ENCODE data around the gene WDFY4. TPM values are rescaled to one million over a fixed set of nuclear protein-coding genes. Genes with fewer than 3 reads are reported as not detected.

WDFY4 gene
- polyA plus RNA-seq, 2 of the 4 experiments (the other 2 are of a cell fraction), result not detected

- WGBS (ENCODE audit: missing lambda C conversion rate), result 51% methylated on average over 10 of the region's 10 CpGs
- DNase-seq (ENCODE audit: low read depth in 1 of 2, low spot score in 1 of 2) (no peak), FAIRE-seq (no peak), ATAC-seq (no peak)
- POLR2A ChIA-PET, result no interaction called here
- TF ChIP-seq SREBF2 (IDR thresholded peaks at IDR 0.05), result no peak
- TF ChIP-seq JUNB (IDR thresholded peaks at IDR 0.05), result no peak
- no peak for TF ChIP-seq REST (IDR thresholded peaks at IDR 0.05)
- no peak for TF ChIP-seq HOXA7 (CRISPR knock-in tag; IDR thresholded peaks at IDR 0.05)
- TF ChIP-seq GATA3 (IDR thresholded peaks at IDR 0.05; ENCODE audit: borderline replicate concordance), result no peak
- TF ChIP-seq MYC (IDR thresholded peaks at IDR 0.05; ENCODE audit: borderline replicate concordance, low read length), result no peak
- TF ChIP-seq RAD21 (conservative IDR thresholded peaks at IDR 0.05 in 1 of 2, IDR thresholded peaks at IDR 0.05 in 1 of 2), result no peak
- no peak for TF ChIP-seq BHLHE40 (IDR thresholded peaks at IDR 0.05; ENCODE audit: low read depth, low read length)
- no peak for TF ChIP-seq KDM5A (IDR thresholded peaks at IDR 0.05)
- TF ChIP-seq HDAC2 (IDR thresholded peaks at IDR 0.05), result no peak
- no peak for TF ChIP-seq POLR2AphosphoS2 (conservative IDR thresholded peaks at IDR 0.05; ENCODE audit: low read length)
- TF ChIP-seq HOXB5 (CRISPR knock-in tag; IDR thresholded peaks at IDR 0.05), result no peak
- CTCF ChIA-PET, result interaction anchor here (0.6 kb wide), 1 partner anchor 392 kb away, joined by 4 read pairs; no protein-coding TSS in a partner anchor
- Histone ChIP-seq H3K27ac (no peak overlapping the region), H3K4me3 (no peak overlapping the region), H3K4me1 (no peaks in the 10 kb centered on the region), H3K4me2 (no peak overlapping the region), H3K9me3 (no peaks in the 10 kb centered on the region)
Observed at GRCh38 chr10:48947690-48948469, 263.2 kb downstream of the WDFY4 start.

GRCh38 chr10:48948470-48949037, 263.9 kb downstream of the WDFY4 start:
- ChIA-PET POLR2A (no interaction called here), CTCF (interaction anchor here (0.6 kb wide), 1 partner anchor 392 kb away, joined by 4 read pairs; no protein-coding TSS in a partner anchor)
- WGBS (ENCODE audit: missing lambda C conversion rate), result 37% methylated on average over 2 of the region's 2 CpGs
- DNase-seq (ENCODE audit: low read depth in 1 of 2, low spot score in 1 of 2), result no peak
- FAIRE-seq, result no peak
- Histone ChIP-seq H3K4me1 (no peaks in the 10 kb centered on the region), H3K4me2 (no peak overlapping the region), H3K4me3 (no peak overlapping the region), H3K27ac (no peak overlapping the region), H3K9me3 (no peaks in the 10 kb centered on the region)
- no peak for ATAC-seq
- no peak for TF ChIP-seq GATA3 (IDR thresholded peaks at IDR 0.05; ENCODE audit: borderline replicate concordance)
- no peak for TF ChIP-seq ZFP36 (IDR thresholded peaks at IDR 0.05; ENCODE audit: borderline replicate concordance, partially characterized antibody)
- no peak for TF ChIP-seq NR3C1 (IDR thresholded peaks at IDR 0.05)
- no peak for TF ChIP-seq CEBPB (IDR thresholded peaks at IDR 0.05)
- no peak for TF ChIP-seq CBX2 (IDR thresholded peaks at IDR 0.05; ENCODE audit: borderline replicate concordance, low read depth)
- no peak for TF ChIP-seq CTCF (IDR thresholded peaks at IDR 0.05)
- no peak for TF ChIP-seq HES2 (IDR thresholded peaks at IDR 0.05)
